GM21786 (cell line): ENCODE data around the gene SAP25.

Experiments used
- ATAC-seq: cut with Tn5 transposase; IDR thresholded peaks from one replicate; pipeline ENCODE4 v1.9.1; 2021; ENCODE audit not compliant: unreplicated experiment

The SAP25 gene

DNA sequence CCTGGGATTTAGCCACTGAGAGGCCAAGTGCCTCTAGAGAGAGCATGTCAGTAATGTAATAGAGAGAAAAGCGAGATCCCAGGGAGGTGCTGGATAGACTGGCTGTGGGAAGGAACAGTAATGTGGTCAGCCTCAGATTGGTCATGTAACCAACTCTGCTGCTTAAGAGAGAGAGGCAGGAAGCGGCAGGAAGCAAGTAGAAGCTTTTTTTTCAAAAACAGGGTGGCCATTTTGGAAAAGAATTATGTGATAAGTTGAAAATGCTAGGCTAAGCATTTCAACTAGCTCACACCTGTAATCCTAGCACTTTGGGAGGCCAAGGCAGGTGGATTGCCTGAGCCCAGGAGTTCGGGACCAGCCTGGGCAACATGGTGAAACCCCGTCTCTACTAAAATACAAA lies 24.7 kb upstream of the SAP25 start:
- no peak for ATAC-seq

DNA sequence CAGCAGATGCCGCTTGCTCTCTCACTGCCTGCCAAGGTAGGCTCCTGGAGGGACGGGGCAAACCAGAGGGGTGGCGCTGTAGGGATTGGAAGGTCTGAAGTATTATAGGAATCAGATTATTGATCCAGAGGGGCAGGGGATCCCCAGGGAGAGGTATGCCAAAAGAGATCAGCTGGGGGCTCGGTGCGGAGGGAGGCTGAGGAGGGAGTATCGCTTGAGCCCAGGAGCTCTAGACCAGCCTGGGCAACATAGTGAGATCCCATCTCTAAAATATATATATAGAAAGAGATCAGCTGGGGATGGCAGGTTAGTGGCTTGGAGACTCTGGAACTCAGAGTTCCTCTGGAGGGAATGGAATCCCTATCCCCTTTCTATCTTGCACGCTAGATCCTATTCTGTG lies 21.5 kb upstream of the SAP25 start:
- no peak for ATAC-seq

DNA sequence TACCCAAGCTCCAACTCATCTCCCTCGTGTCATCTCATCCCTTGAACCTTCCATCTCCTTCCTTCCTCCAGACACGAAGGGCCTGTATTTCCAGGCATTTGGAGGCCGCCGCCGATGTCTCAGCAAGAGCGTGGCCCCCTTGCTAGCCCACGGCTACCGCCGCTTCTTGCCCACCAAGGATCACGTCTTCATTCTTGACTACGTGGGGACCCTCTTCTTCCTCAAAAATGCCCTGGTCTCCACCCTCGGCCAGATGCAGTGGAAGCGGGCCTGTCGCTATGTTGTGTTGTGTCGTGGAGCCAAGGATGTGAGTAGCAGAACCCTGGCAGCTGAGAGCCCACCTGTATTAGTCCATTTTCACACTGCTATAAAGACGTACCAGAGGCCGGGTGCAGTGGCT lies 17.9 kb upstream of the SAP25 start:
- ATAC-seq, result no peak

DNA sequence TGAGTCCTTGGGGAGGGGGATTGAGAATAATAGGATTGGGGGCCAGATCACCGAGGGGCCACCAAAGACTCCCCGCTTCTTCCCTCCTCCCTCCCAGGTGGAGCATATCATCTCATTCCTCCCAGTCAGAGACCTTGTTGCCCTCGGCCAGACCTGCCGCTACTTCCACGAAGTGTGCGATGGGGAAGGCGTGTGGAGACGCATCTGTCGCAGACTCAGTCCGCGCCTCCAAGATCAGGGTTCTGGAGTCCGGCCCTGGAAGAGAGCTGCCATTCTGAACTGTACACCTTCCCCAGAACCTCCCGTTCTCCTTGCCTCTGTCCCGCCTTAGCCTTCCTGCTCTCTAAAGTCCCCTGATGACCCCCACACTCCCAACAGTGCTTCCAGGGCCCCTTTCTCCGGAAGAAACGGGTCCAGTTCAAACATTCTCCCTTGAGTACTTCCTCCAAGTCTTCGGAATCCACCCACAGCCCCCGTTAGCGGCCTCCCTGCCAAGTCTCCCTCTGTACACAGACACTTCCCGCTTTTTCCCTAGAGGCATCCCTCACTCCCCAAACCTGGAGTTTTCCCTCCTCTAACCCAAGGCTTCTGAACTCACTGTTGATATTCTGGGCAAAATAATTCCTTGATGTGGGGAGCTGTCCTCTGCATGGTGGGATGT lies 16.5 kb upstream of the SAP25 start:
- no peak for ATAC-seq

DNA sequence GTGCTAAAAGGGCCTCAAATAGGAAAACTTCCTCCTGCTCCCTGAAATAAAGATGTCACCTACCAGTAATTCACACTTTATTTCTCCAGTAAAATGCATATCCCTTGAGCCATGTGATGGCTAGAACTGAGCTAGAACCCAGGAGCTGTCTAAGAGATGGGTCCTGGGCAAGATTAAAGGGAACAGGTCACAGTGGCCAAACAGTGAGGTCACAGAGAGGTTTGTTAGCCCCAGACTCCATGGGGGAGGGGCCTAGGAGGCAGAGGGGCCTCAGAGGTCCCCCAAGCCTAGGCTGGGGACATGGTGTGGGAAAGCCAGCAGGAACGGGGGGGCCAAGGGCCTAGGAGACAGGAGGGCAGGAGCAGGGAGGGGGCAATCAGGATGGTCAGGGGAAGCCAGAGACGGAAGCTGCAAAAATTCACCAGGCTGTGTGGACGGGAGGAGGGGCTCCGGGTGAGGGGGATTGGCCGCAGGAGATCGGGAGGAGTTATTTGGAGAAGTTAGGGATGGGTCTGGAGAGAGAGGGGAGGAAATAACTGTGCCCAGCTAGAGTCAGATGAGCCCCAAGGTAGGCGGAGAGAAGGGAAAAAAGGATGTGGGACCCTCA lies 15.7 kb upstream of the SAP25 start:
- no peak for ATAC-seq

DNA sequence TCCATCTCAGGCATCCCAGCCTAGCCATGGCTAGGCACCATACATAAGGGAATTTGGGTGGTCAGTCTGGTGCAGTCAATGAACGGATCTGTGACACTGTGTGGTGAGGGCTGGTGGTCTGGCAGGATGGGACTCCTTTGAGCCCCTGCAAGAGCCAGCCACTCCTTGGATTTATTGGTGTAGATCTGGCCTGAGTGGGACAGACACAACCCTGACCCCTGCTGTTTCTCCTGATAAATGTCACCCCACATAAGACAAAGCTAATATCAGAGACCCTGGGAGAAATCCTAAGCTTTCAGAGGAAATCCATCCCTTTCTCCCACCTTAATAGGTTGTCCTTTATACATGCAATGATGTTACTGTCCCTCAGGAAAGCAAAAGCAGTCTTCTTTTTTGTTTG lies 14.7 kb upstream of the SAP25 start:
- no peak for ATAC-seq

DNA sequence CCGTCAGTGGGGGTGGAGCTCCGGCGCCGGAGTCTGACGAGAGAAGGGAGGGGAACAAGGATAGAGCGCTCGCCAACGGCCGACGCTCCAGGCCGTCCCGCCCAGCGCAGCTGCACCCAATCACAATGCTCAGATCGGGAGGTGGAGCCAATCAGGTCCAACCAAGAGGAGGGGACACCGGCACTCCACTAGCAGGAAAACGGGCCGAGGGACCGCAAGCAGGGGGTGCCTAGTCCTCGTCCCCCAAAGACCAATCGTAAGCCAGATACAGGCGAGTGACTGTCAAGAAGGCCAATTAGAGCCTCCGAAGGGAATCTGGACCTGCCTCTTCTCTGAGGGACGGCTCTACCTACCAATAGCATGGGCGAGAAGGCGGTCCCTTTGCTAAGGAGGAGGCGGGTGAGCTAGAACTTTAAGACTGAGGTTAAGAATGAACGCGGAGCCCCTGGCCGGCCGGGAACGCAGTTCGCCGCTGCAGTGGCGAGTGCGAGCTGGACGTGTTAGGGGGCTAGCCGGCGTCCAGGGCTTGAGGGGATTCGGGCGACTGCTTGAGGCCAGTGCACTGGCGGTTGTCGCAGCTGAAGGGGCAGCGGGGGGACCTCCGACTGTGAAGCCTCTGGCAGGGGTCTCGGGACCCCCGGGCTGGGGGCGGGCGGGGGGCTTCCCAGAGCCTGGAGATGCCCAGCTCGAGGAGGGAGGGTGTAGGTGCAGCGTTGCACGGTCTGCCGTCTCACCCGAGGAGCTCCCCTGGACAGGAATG lies 12.7 kb upstream of the SAP25 start, which contains the start of gene FBXO24:
Gene FBXO24 (plus strand): TSS at position 63 of the 760 bp plus-strand sequence. CDS start 298 bp downstream, at position 361.
- ATAC-seq, result peak; percentile 86

DNA sequence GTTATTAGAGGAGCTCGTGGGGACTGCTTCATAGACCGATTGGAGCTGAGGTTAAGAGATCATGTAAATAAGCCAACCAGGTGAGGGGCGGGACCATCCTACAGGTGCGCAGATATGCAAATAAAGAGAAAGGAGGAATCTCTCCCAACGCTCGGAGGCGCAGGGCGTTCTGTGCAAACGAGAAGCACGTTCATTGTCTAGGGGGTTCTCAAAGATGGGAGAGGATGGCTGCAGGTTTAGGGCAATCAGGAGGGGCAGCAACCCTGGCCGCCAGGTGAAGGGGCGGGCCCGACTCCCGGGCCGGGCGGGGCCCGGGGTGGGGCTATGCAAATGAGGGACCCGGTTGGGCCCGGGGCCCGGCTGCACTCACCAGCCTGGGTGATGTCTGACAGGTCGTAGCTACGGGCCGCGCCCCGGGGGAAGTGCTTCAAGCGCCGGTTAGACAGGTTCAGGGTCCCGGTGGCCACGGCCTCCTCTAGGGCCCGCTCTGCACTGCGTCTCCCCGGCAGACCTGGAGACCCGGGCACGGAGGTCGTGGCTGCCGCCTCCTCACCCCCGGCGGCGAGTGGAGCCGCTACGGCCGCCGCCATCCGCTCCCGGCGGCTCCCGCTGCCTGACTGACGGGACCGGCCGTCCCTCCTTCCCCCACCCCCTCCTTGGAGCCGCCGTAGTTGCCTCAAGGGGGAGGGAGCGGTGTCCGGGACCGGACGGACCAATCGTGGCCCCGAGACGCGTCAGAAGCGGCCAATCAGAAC lies 12.0 kb upstream of the SAP25 start, which contains the start of gene LRCH4:
Gene LRCH4 (minus strand): TSS at position 619 of the 755 bp plus-strand sequence. CDS start 29 bp downstream, at position 590.
- ATAC-seq, result peak; percentile 18

DNA sequence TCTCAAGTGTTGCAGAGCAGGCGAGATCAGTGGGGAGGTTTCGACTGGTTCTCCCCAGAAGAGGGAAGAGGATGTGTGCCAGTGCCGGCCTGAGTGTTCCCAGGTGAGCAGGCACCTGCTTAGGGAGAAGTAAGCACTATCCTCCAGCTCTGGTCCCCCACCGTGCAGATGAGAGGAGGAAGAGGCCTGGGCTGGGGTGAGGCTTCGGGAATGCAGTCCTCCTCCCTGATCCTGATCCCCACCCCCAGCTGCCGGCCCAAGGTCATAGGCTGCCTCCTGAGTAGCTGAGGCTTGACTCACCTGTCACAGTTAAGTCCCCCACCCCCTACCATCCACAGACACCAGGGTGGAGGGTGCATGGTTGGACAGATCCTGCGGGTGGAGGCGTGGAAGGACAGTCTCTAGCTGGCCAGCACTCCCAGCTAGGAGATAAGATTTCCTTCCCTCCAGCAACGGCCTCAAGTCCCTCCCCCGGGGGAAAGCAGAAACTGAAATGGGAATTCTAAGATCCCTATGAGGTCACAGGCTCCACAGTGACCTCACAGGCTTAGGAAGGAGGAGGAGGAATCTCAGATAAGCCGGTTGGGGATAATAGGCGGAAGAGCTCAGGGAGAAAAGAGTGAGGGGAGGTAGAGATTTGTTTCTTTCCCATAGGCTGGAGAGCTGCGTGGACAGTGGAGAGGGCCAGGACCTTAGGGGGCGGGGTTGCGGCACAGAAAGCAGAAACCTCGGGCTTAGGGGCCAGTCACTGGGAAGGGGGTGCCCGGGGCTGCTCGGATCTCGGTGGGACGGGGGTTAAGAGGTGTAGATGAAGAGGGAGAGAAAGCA lies 11.2 kb upstream of the SAP25 start:
- ATAC-seq, result no peak

DNA sequence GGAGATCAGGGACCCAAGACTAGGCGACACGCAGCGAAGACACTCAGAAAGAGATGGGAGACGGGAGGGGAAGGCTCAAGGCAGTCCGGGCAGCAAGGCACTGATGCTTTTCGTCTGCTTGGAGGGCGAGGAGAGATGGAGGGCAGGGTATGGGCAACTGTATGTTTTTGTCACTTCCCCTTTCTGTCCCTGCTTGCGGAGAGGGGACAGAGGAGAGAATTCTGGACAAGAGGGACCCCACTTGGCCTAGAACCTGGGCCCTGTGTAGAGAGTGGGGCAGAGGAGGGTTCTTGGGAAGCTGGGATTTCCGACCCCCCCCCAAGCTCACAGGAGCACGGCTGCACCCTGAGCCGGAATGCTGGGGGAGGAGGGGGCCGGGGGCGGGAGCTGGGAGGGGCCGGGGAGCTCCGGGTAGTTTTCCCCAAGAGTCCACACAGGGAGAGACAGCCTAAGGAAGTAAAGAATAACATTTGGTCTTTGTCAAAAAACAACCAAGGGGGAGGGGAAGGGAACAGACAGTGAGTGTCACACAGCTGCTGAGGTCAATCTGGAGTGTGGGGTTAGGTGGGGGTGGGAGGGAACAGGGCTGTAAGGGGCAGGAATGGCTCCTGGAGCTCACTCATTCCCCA lies 10.5 kb upstream of the SAP25 start:
- ATAC-seq, result no peak

DNA sequence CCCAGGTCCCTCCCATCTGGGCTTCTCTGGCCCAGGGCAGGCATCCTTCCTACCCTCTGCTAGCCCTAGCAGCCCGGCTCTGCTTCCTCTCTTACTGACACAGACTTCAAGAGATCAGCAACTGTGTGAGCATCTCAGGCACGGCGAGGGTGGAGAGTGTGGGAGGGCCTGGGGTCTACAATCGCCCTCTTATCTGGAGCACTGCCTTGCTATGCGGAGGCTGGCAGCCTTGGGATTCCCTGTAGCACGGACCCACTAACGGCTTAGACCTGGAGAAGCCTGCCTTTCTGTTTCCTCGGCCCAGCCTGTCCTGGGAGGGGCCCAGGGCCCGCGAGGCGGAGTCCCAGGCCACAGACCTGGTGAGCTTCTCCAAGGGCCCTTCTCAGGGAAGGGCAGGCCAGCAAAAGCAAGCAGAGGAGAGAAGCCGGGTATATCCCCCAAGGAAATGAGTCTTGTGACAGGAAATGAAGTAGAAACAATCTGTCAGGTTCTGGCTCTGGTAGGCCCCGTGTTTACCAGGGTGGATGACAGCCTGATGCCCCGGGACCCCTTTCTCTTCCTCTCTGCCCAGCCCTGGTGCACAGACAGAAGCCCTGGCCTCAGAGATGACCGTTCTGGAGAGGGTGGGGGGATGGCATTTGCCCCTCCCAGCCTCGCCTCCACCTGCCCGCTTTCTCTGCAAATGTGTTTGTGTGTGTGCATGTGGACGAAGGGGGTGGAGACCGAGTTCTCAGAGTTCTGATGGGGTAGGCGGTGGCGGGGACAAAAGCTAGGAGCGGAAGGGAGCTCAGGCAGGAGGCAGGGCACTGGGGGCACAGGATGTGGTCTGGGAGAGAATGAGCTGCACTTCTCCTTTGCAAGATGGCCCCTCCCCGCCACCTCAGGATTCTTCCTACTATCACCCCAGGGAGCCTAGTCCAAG lies 9.7 kb upstream of the SAP25 start:
- no peak for ATAC-seq

DNA sequence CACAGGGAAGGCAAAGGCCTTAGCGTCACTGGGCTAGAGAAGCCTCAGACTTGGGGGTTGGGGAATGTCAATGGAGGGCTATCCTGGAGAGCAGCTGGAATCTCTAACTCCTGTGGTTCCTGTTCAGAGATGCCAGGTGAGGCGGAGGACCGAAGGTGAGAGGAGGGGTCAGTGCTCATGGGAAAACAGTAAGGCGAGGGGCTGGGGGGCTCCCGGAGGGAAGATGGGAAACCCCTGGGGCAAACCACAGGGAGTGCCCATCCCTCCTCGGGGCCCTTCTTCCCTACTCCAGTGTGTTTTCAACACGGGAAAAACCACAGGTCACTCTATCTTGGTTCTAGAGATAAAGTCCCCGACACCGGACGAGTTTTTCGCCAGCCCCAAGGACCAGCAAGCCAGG lies 8.9 kb upstream of the SAP25 start:
- no peak for ATAC-seq

DNA sequence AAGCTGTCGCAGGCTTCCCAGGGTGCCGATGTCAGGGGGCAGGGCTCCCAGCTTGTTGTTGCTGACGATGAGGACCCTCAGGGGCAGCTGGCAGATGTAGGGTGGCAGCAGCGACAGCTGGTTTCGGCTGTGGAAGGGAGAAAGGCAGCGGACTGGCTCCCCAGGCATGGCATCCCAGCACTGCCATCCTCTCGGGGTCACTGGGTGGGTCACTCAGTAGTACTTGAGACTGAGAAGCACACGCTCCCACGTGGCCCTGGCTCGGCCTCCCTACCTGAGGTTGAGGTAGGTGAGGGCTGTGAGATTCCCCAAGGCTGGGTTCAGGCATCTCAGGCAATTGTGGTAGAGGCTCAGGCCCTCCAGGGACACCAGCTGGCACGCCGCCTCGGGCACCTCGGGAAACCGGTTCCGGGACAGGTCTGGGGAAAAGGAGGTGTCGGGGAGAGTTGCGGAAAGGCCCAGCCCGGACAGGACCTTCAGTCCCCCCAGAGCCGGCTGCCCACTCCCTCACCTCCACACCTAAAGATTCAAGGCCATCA lies 8.4 kb upstream of the SAP25 start:
- no peak for ATAC-seq

DNA sequence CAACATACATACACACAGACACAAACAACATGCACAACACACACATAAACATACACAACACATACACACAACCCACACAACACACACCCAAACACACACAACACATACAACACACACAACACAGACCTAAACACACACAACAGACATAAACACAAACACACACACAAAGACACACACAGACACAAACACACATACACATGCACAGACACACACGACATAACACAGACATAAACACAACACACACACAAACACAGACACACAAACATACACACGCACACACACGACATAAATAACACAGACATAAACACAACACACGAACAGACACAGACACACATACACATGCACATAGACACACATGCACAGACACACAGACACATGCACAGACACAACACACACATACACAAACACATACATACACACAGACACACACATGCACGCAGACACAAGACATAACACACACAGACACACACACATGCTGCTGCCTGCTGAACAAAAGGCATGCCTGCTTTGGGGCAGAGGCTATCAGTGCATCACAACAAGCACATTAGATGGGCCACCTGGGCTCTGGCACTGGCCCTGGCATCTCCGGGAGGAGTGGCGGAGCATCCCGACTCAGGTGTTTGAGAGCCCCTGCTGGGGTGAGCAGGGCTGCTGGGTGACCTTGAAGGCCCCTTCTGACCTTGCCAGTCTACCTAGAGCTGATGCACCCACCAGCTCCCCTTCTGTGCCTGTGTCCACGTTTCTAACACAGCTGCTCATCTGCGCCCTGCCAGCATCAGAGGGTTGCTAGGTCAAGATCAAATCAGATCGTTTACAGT lies 7.0 kb upstream of the SAP25 start:
- no peak for ATAC-seq

DNA sequence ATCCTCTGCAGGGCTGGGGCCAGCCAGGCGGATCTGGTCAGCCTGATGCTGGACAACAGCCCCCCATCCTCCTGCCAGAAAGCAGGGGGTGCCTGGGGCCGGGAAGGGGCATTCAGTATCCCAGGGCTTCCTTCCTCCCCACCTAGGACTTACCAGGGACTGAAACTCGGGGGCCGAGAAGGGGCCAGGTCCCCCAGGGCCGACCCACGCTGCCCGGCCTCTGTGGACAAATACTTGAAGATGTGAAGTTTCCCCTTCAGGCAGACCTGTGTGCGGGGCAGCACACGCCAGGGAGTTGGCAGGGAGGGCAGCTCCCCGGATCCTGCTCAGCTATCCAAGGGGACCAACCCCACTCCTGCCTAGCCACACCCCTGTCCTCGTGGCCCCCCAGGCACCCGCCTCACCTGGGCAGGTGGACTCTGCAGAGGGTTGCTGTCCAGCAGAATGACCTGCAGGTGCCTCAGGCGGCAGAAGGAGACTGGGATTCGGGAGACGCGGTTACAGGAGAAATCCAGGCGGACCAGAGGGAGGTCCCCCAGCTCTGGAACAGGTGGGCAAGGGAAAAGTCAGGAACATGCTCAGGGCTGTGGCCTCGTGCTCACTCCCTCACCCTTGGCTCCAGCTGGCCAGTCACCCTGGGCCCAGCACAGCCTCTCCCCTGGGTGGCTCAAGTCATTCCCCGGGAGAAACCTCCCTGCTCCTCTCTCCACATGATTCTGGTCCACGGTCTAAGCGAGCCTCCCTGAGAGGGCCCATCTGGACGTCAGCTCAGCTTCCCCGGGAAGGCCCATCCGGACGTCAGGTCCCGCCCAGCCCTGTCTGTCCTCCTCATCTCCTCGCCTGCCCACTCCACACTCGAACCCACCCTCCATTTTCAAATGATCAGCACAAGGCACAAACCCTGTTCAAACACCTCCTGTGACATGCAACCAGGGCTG lies 4.8 kb upstream of the SAP25 start:
- no peak for ATAC-seq

DNA sequence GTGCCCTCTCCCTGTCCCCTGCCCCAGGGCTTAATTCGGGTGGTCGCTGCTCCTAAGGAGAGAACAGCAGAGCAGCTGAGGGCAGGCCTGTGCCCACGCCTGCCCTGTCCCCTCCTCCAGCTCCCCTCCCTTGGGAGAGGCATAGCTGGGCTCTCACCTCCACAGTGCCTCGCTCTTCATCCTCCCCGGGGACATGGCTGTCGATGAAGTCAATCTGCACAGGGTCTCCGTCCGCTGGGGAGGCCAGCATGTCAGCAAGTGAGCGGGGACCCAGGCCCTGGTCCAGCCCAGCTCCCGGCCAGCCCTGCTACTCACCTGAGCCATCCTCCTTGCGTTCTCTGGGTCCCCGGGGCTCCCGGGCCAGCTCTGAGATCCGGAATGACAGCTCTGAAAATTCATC lies 3.8 kb upstream of the SAP25 start:
- no peak for ATAC-seq

DNA sequence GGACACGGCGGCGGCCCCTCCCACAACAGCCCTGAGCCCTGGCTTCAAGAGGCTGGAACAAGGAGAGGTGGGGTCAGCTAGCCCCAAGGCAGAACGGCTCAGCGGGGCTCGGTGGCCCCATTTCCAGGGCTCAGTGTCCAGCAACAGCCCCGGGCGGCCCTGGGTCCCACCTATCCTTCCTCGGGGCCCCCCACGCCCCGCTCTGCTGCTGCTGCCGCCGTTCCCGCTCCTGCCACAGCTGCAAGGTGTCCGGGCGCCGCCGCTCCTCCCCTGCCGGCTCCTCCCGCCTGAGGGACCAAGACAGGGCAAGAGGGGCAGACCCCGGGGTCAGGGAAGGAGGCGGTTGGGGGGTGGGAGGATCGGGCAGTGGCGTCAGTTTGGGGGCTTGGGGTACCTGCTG lies 3.4 kb upstream of the SAP25 start:
- ATAC-seq, result no peak
